ENCODE measurements around the gene KLHDC9.

DNA sequence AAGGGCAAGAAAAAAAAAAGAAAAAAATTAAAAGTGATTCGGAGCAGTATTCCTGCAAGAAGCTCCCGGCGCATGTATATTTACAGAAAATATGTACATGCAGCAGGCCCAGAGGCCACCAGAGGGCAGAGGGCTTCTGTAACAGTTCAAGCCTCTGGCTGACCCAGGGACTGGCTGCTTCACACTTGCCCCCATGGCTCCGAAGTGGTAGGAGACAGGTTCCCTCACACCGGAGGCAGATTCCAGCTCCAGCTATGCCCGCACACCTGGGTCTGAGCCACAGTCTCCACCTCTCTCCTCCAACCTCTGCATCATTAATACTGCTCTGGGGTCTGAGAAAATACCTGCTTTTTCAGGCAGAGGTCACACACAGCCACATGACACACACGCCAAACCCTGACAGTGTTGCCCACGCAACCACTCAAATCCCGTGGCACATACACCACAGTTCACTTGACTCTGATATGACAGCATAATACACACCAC lies 26.2 kb upstream of the KLHDC9 start:
- TF ChIP-seq, protein P1, sequence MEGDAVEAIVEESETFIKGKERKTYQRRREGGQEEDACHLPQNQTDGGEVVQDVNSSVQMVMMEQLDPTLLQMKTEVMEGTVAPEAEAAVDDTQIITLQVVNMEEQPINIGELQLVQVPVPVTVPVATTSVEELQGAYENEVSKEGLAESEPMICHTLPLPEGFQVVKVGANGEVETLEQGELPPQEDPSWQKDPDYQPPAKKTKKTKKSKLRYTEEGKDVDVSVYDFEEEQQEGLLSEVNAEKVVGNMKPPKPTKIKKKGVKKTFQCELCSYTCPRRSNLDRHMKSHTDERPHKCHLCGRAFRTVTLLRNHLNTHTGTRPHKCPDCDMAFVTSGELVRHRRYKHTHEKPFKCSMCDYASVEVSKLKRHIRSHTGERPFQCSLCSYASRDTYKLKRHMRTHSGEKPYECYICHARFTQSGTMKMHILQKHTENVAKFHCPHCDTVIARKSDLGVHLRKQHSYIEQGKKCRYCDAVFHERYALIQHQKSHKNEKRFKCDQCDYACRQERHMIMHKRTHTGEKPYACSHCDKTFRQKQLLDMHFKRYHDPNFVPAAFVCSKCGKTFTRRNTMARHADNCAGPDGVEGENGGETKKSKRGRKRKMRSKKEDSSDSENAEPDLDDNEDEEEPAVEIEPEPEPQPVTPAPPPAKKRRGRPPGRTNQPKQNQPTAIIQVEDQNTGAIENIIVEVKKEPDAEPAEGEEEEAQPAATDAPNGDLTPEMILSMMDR (conservative IDR thresholded peaks at IDR 0.05 in 1 of 2, IDR thresholded peaks at IDR 0.05 in 1 of 2; ENCODE audit: low read depth in 1 of 2, low read length in 2 of 2), result peak; percentile 43 to 63
- TF ChIP-seq EZH2 (IDR thresholded peaks at IDR 0.05; ENCODE audit: low read length, missing control alignments), result no peak

All from fibroblast of lung (primary cell).